HG02885 (cell line): ENCODE results near the gene C15orf39.
"Not testable (repeated sequence)": the region's sequence is repeated elsewhere in the genome, so short reads cannot be mapped to it uniquely, and the experiment has no call there.

Experiments
- ATAC-seq: cut with Tn5 transposase; IDR thresholded peaks from one replicate; pipeline ENCODE4 v1.9.1; 2021; ENCODE audit warnings: mild to moderate bottlenecking; ENCODE audit not compliant: unreplicated experiment, poor library complexity

C15orf39 gene

GRCh38 chr15:75227663-75228280, 26.1 kb downstream of the C15orf39 start:
- ATAC-seq: no peak

GRCh38 chr15:75228787-75229186, 27.1 kb downstream of the C15orf39 start:
- ATAC-seq: no peak

GRCh38 chr15:75229191-75230015, 27.7 kb downstream of the C15orf39 start:
- ATAC-seq: no peak

GRCh38 chr15:75230016-75230343, 28.3 kb downstream of the C15orf39 start:
- no peak for ATAC-seq

GRCh38 chr15:75230551-75231371, 29.1 kb downstream of the C15orf39 start:
- ATAC-seq: no peak

GRCh38 chr15:75231836-75232235, 30.2 kb downstream of the C15orf39 start:
- ATAC-seq: no peak

GRCh38 chr15:75232252-75232813, 30.7 kb downstream of the C15orf39 start:
- no peak for ATAC-seq

GRCh38 chr15:75232826-75233503, 31.3 kb downstream of the C15orf39 start:
- ATAC-seq: no peak

GRCh38 chr15:75233504-75234190, 32.0 kb downstream of the C15orf39 start:
- no peak for ATAC-seq

GRCh38 chr15:75234191-75234810, 32.6 kb downstream of the C15orf39 start:
- ATAC-seq: no peak

GRCh38 chr15:75235051-75235673, 33.5 kb downstream of the C15orf39 start:
- no peak for ATAC-seq

- no peak for ATAC-seq
Measured at GRCh38 chr15:75235760-75236729, 34.4 kb downstream of the C15orf39 start.

- ATAC-seq: no peak
Measured at GRCh38 chr15:75237316-75237982, 35.8 kb downstream of the C15orf39 start.

GRCh38 chr15:75238150-75238549, 36.5 kb downstream of the C15orf39 start:
- ATAC-seq: no peak

GRCh38 chr15:75245741-75246140, 44.1 kb downstream of the C15orf39 start:
- ATAC-seq: not testable (repeated sequence)

GRCh38 chr15:75248991-75249390, 47.3 kb downstream of the C15orf39 start:
- ATAC-seq: not testable (repeated sequence)

- ATAC-seq: no peak
Measured at GRCh38 chr15:75249726-75250125, 48.0 kb downstream of the C15orf39 start.
